PC-3 (cell line): ENCODE data around the gene UGCG.

ENCODE experiments used
- CTCF ChIP-seq: fragments of 300-600 bp; sonication (generic); conservative IDR thresholded peaks from 2 replicates; pipeline ENCODE4 v1.5.1; 2017; ENCODE audit warnings: antibody characterized with exemption, low read depth, mild to moderate bottlenecking, low read length
- EZH2 ChIP-seq: fragments of 300-600 bp; sonication (generic); IDR thresholded peaks from one replicate; pipeline ENCODE4 v1.6.1; 2017; ENCODE audit warnings: antibody characterized with exemption, mild to moderate bottlenecking, low read length; ENCODE audit not compliant: unreplicated experiment

- TF ChIP-seq CTCF (no peak), EZH2 (no peak)
Measured at GRCh38 chr9:111938427-111938800, 41.8 kb downstream of the UGCG start.
